NCI-H524 (cell line): ENCODE measurements around the gene TANK.
"Not testable (repeated sequence)": the region's sequence is repeated elsewhere in the genome, so short reads cannot be mapped to it uniquely, and the experiment has no call there.

Experiments
- DNase-seq, 2 experiments: peaks; one replicate each; lab custom pipeline; 2025; lab: John Stamatoyannopoulos, UW

Gene TANK

GRCh38 chr2:161169335-161169734 is 9.1 kb downstream of the TANK start:
- no peak for DNase-seq

- DNase-seq: no peak
Measured at GRCh38 chr2:161170377-161170776, 10.1 kb downstream of the TANK start.

GRCh38 chr2:161170958-161171932 is 11.0 kb downstream of the TANK start:
- no peak for DNase-seq

- DNase-seq: no peak
Measured at GRCh38 chr2:161172901-161173540, 12.8 kb downstream of the TANK start.

GRCh38 chr2:161173541-161174194 is 13.4 kb downstream of the TANK start:
- no peak for DNase-seq

GRCh38 chr2:161177969-161178368 is 17.7 kb downstream of the TANK start:
- DNase-seq: no peak

- DNase-seq: no peak
Measured at GRCh38 chr2:161178756-161179155, 18.5 kb downstream of the TANK start.

- DNase-seq: no peak
Measured at GRCh38 chr2:161190050-161190449, 29.8 kb downstream of the TANK start.

GRCh38 chr2:161195602-161196001 is 35.4 kb downstream of the TANK start:
- DNase-seq: not testable (repeated sequence)

GRCh38 chr2:161199912-161200701 is 39.9 kb downstream of the TANK start:
- peak in 1 of 2 experiments; percentile 49 for DNase-seq

- DNase-seq: no peak
Measured at GRCh38 chr2:161204846-161205245, 44.6 kb downstream of the TANK start.

GRCh38 chr2:161206471-161207032 is 46.3 kb downstream of the TANK start:
- DNase-seq: no peak

- no peak for DNase-seq
Measured at GRCh38 chr2:161207941-161208340, 47.7 kb downstream of the TANK start.

- no peak for DNase-seq
Measured at GRCh38 chr2:161208527-161209139, 48.4 kb downstream of the TANK start.

GRCh38 chr2:161209902-161210301 is 49.7 kb downstream of the TANK start:
- DNase-seq: no peak

GRCh38 chr2:161217597-161218185 is 57.5 kb downstream of the TANK start:
- DNase-seq: no peak

- no peak for DNase-seq
Measured at GRCh38 chr2:161219211-161219610, 59.0 kb downstream of the TANK start.

GRCh38 chr2:161223139-161223732 is 63.0 kb downstream of the TANK start:
- peak in 1 of 2 experiments; percentile 16 for DNase-seq

GRCh38 chr2:161228511-161229240 is 68.4 kb downstream of the TANK start:
- DNase-seq: no peak

GRCh38 chr2:161230959-161231358 is 70.7 kb downstream of the TANK start:
- no peak for DNase-seq
